Heart right ventricle (tissue), 16 donors: ENCODE data around the gene PRPF4. TPM values are rescaled to one million over a fixed set of nuclear protein-coding genes. Genes with fewer than 3 reads are reported as not detected.

Experiments used
- ATAC-seq, 8 donors: fragments of 200-7000 bp; cut with Tn5 transposase; one replicate each; pipeline ENCODE4 v1.9.1; 2020; ENCODE audit warnings: mild to moderate bottlenecking in 8 of 8, moderate library complexity in 8 of 8, moderate number of reproducible peaks in 1 of 8
- DNase-seq, 2 donors: peaks; one replicate each; pipeline ENCODE4 v3.0.0-alpha.2; 2020
- H3K27ac ChIP-seq, 10 donors: fragments of 200-600 bp; sonication (generic) in 2 of 10; one replicate each; pipeline versions ENCODE4 v1.5.0 to v1.8.0; 2020 to 2022; ENCODE audit warnings: mild to moderate bottlenecking in 3 of 10
- H3K27me3 ChIP-seq, 7 donors: fragments of 200-600 bp; one replicate each; pipeline ENCODE4 v1.8.0; 2021 to 2022; ENCODE audit warnings: mild to moderate bottlenecking in 2 of 7
- H3K36me3 ChIP-seq, 9 donors: fragments of 200-600 bp; sonication (generic) in 1 of 9; one replicate each; pipeline versions ENCODE4 v1.5.0 to v1.8.0; 2020 to 2022; ENCODE audit warnings: mild to moderate bottlenecking in 2 of 9
- H3K4me1 ChIP-seq, 9 donors: fragments of 200-600 bp; sonication (generic) in 1 of 9; one replicate each; pipeline versions ENCODE4 v1.5.0 to v1.8.0; 2020 to 2022; ENCODE audit warnings: mild to moderate bottlenecking in 4 of 9
- H3K4me3 ChIP-seq, 10 donors: fragments of 200-600 bp; sonication (generic) in 2 of 10; one replicate each; pipeline versions ENCODE4 v1.5.0 to v1.8.0; 2020 to 2022; ENCODE audit warnings: mild to moderate bottlenecking in 7 of 10, moderate library complexity in 2 of 10
- H3K9me3 ChIP-seq, 11 donors: fragments of 200-600 bp in 10 of 11; sonication (generic) in 2 of 11; one replicate each; pipeline versions ENCODE4 v1.5.0 to v1.8.0; 2013 to 2022; ENCODE audit warnings: mild to moderate bottlenecking in 2 of 11, control low read depth in 1 of 11, moderate library complexity in 1 of 11
- whole genome bisulfite sequencing, 2 donors: extraction: QIAGEN DNeasy Blood & Tissue Kit; methylation state at CpG; one replicate each; pipeline ENCODE4 v1.1.7; 2013; ENCODE audit warnings: inconsistent platforms in 1 of 2; 5-methylcytosine and 5-hydroxymethylcytosine counted together
- intact Hi-C, 10 donors: fragments of 100-400 bp; cut with DNase I; formaldehyde crosslinking; loops; one replicate each; pipeline versions ENCODE4 v1.11.1 to v1.14.2; 2022
- polyA plus RNA-seq, 2 donors: library from polyadenylated mRNA; stranded (reverse); fragments of 200-250 nt; gene quantifications; one replicate each; pipeline ENCODE4 v1.2.3, GENCODE V29; 2013
- total RNA-seq, 10 donors: library from RNA; stranded (reverse); fragmentation: NEBNext Ultra II Directional in 3 of 10; extraction: Animal tissue kit (Norgen Biotek cat#: 25700) in 3 of 10; gene quantifications; one replicate each; pipeline versions ENCODE4 v1.2.1 to v1.2.4, GENCODE V29; 2021 to 2023
- TF ChIP-seq, protein P1 (sequence below), 9 donors: fragments of 200-600 bp; sonication (generic) in 2 of 9; IDR thresholded peaks; one replicate each; pipeline versions ENCODE4 v1.5.0 to v1.8.0; 2021 to 2022; ENCODE audit warnings: antibody characterized with exemption in 9 of 9, mild to moderate bottlenecking in 5 of 9, moderate library complexity in 1 of 9
- donor health status: Arrhythmogenic right ventricular cardiomyopathy.
- donor health status: ischemic (EF 13 %, LVEDD 7.1; RV severe dilation, severe dysfunction).
- donor health status: healthy with polysubstance abuse.
- donor health status: DM: no; HTN: yes; CAD: no.
- donor health status: DM: no; HTN: no; CAD: no.
- donor health status: ischemic (EF 25% LVEDD 6.9; RV normal size, moderate dysfunction).
- donor health status: ischemic (EF 25% LVEDD 5.7; RV mildly dilated, moderate dysfunction).
- donor health status: healthy.
- donor health status: DM: yes; HTN: yes; CAD: no.
- donor health status: Ischemic cardiomyopathy.
- donor health status: ischemic (EF 35%, LVEDD 5.7; RV mildly dilated, moderate dysfunction).
- donor health status: nonischemic (EF 11% LVEDD 7.7; RV severe dilation, severe dysfunction).
- donor health status: DM: yes; HTN: yes; CAD: no.
- donor health status: PGD.
- donor health status: ischemic (EF 29% LVEDD 5.4; RV normal size, mild dysfunction).
- donor health status: nonischemic (EF 23%, LVEDD 6.1; RV moderate dilation, normal function).

Gene PRPF4
- total and polyA plus RNA-seq, 12 donors = 5.3 to 17.2 (median 13.3) TPM

DNA sequence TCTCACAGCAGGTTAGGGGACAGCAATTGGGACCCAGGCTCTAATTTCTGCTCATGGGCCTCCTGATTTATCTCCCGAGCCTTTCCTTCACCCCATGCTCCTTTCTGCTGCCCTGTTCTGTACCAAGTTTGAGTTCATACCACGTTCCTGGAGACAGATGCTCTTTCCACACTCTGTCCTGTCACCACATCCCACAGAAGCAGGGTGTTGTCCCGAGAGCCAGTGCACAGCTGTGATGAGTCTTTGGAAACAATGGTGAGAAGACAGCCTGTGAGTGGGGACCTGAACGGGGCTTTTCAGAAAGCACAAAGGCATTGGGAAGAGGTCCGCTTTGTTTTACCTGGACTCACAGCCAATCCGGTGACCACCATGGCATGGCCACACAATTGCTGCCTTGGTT is 47.2 kb downstream of the PRPF4 start:
- Histone ChIP-seq H3K4me3 (no peak overlapping the region), H3K27ac (no peak overlapping the region), H3K27me3 (no peaks in the 10 kb centered on the region), H3K4me1 (peaks cover 0 to 3% (median 0%) of the 10 kb centered on the region in 9 donors), H3K9me3 (no peaks in the 10 kb centered on the region), H3K36me3 (peaks cover 0 to 48% (median 6%) of the 10 kb centered on the region in 9 donors)
- no peak for DNase-seq
- intact Hi-C loops = no loop called here
- ATAC-seq = no peak
- WGBS, 2 donors = 75 to 82% methylated on average over 6 of the region's 6 CpGs
- TF ChIP-seq, protein P1, sequence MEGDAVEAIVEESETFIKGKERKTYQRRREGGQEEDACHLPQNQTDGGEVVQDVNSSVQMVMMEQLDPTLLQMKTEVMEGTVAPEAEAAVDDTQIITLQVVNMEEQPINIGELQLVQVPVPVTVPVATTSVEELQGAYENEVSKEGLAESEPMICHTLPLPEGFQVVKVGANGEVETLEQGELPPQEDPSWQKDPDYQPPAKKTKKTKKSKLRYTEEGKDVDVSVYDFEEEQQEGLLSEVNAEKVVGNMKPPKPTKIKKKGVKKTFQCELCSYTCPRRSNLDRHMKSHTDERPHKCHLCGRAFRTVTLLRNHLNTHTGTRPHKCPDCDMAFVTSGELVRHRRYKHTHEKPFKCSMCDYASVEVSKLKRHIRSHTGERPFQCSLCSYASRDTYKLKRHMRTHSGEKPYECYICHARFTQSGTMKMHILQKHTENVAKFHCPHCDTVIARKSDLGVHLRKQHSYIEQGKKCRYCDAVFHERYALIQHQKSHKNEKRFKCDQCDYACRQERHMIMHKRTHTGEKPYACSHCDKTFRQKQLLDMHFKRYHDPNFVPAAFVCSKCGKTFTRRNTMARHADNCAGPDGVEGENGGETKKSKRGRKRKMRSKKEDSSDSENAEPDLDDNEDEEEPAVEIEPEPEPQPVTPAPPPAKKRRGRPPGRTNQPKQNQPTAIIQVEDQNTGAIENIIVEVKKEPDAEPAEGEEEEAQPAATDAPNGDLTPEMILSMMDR (IDR thresholded peaks at IDR 0.05) = no peak

DNA sequence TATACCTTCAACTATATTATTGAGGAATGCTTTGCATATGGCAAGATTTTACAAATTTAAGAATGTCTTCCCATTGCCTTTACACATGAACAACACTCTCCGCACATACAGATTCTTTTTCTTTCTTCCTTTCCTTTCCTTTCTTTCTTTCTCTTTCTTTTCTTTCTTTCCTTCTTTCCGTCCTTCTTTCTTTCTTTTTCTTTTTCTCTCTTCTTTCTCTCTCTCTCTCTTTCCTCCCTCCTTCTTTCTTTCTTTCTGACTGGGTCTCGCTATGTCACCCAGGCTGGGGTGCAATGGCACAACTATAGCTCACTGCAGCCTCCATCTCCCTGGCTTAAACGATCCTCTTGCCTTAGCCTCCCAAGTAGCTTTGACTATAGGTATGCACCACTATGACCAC is 50.8 kb downstream of the PRPF4 start:
- no peaks in the 10 kb centered on the region for H3K27me3 ChIP-seq
- DNase-seq (no peak), ATAC-seq (no peak)
- no peak overlapping the region for H3K27ac ChIP-seq
- no peak overlapping the region for H3K4me3 ChIP-seq
- 95 to 97% methylated on average over 4 of the region's 4 CpGs for WGBS, 2 donors
- intact Hi-C loops = no loop called here
- TF ChIP-seq, protein P1 (IDR thresholded peaks at IDR 0.05) = no peak
- H3K36me3 ChIP-seq = peaks cover 0 to 24% (median 2%) of the 10 kb centered on the region in 9 donors
- H3K9me3 ChIP-seq = no peaks in the 10 kb centered on the region
- H3K4me1 ChIP-seq = peaks cover 0 to 14% (median 0%) of the 10 kb centered on the region in 9 donors

GRCh38 chr9:113328045-113328782 is 52.8 kb downstream of the PRPF4 start:
- TF ChIP-seq, protein P1 (IDR thresholded peaks at IDR 0.05) = no peak
- Histone ChIP-seq H3K36me3 (peaks cover 0 to 18% (median 0%) of the 10 kb centered on the region in 9 donors), H3K4me3 (no peak overlapping the region), H3K9me3 (no peaks in the 10 kb centered on the region), H3K4me1 (peaks cover 0 to 14% (median 0%) of the 10 kb centered on the region in 9 donors), H3K27me3 (no peaks in the 10 kb centered on the region), H3K27ac (peak overlapping the region in 6 of 10 donors; percentile 29 to 53 (median 39))
- DNase-seq (no peak), ATAC-seq (peak in 5 of 8 donors; percentile 71 to 98 (median 76))
- intact Hi-C loops = no loop called here
- WGBS, 2 donors = 80 to 83% methylated on average over 3 of the region's 3 CpGs

- ATAC-seq = no peak
- peaks cover 0 to 23% (median 0%) of the 10 kb centered on the region in 9 donors for H3K36me3 ChIP-seq
- no peaks in the 10 kb centered on the region for H3K27me3 ChIP-seq
- no peak overlapping the region for H3K27ac ChIP-seq
- intact Hi-C loops = no loop called here
- H3K9me3 ChIP-seq = no peaks in the 10 kb centered on the region
- H3K4me1 ChIP-seq = peaks cover 0 to 14% (median 0%) of the 10 kb centered on the region in 9 donors
- H3K4me3 ChIP-seq = no peak overlapping the region
- no peak for DNase-seq
- TF ChIP-seq, protein P1 (IDR thresholded peaks at IDR 0.05) = no peak
- whole genome bisulfite sequencing, 2 donors = 60 to 61% methylated on average over 4 of the region's 4 CpGs
These were observed 56.3 kb downstream of the PRPF4 start for GRCh38 chr9:113331780-113332179.
